ENCODE results near the gene TGFBI.

Gene TGFBI

DNA sequence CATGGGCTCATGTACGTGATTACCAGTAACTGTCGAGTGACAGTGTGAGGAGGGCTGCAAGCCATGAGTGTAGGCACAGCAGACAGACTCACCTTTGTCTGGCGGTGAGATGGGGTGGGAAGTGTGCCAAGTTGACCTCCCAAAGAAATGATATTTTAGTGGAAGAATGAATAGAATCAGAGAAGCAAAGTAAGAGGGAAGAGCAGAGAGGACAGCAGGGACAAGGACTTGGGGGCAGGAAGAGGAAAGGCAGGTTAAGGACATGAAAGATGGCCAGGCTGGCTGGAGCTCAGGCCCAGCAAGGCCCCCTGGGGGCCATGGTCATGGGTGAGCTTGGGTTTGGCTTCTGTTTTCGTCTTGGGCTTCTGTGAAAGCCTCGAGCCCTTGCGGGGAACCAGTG is 20.2 kb downstream of the TGFBI start:
- Histone ChIP-seq H3K27me3 (replicated peaks; ENCODE audit: control insufficient read depth, insufficient read depth, low read length) (peaks cover 4% of the 10 kb centered on the region), H3K36me3 (ENCODE audit: control insufficient read depth, insufficient read depth, low read length) (no peaks in the 10 kb centered on the region), H3K4me3 (replicated peaks; ENCODE audit: low read depth, low read length) (no peak overlapping the region)
- TF ChIP-seq, protein P1, sequence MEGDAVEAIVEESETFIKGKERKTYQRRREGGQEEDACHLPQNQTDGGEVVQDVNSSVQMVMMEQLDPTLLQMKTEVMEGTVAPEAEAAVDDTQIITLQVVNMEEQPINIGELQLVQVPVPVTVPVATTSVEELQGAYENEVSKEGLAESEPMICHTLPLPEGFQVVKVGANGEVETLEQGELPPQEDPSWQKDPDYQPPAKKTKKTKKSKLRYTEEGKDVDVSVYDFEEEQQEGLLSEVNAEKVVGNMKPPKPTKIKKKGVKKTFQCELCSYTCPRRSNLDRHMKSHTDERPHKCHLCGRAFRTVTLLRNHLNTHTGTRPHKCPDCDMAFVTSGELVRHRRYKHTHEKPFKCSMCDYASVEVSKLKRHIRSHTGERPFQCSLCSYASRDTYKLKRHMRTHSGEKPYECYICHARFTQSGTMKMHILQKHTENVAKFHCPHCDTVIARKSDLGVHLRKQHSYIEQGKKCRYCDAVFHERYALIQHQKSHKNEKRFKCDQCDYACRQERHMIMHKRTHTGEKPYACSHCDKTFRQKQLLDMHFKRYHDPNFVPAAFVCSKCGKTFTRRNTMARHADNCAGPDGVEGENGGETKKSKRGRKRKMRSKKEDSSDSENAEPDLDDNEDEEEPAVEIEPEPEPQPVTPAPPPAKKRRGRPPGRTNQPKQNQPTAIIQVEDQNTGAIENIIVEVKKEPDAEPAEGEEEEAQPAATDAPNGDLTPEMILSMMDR (IDR thresholded peaks at IDR 0.05; ENCODE audit: insufficient read depth, low read length, poor library complexity, severe bottlenecking): no peak
- no peak for DNase-seq (ENCODE audit: extremely low read depth, insufficient read length)

DNA sequence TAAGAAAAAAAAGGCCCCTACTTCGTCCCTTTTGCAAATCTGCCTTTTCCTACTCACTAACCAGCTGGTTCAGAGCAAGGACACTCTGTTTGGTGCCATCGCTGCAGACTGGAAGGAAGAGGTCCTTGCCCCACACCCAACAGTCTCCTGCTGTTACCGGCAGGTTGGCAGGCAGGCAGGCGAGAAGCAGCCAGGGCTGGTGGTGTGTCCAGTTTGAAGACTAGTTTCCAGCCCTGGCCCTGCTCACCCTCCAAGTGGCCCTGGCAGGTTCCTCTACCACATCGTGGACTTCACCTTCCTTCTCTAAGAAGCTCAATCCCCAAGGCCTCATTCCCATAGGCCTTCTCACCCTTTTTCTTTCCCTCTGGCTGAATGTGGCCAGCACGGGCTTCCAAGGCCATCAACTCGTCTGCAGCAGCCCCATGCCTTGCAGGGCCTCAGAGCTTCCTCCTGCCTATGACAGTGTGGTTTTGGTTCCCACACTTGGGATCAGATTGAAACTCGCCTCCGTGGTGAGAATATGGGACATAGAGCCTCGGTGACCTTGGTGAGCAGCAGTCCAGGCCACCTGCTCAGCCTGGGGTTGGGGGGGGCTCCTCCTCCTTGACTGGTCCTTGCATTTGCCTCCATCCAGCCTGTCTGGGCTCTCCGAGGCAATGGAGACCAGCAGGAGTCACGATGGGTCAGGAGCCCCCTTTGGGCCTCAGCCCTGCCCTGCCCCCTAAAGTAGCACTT is 22.9 kb downstream of the TGFBI start:
- H3K4me3 ChIP-seq (replicated peaks; ENCODE audit: low read depth, low read length): no peak overlapping the region
- H3K36me3 ChIP-seq (ENCODE audit: control insufficient read depth, insufficient read depth, low read length): no peaks in the 10 kb centered on the region
- peaks cover 4% of the 10 kb centered on the region for H3K27me3 ChIP-seq (replicated peaks; ENCODE audit: control insufficient read depth, insufficient read depth, low read length)
- TF ChIP-seq, protein P1 (IDR thresholded peaks at IDR 0.05; ENCODE audit: insufficient read depth, low read length, poor library complexity, severe bottlenecking): no peak
- no peak for DNase-seq (ENCODE audit: extremely low read depth, insufficient read length)

DNA sequence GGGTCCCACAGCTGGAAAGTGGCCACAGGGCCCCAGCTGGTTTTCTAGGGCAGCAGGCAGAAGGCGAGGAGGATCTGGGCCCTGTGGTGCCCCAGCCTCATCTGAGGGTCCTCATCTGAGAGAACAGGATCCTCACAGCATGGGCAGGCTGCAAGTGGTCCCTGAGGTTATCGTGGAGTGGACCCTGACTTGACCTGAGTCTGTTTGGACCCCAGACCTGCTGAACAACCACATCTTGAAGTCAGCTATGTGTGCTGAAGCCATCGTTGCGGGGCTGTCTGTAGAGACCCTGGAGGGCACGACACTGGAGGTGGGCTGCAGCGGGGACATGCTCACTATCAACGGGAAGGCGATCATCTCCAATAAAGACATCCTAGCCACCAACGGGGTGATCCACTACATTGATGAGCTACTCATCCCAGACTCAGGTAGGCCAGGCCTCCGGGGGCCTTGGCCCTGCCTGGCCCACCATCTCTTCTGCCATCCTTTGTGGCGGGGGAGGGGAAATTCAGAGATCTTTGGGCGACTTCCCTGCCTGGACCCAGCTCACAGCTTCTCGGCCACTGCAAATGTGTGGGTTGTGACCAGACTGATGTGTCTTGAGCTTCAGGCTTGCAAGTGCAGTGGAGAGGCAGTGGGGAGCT is 24.0 kb downstream of the TGFBI start:
- no peaks in the 10 kb centered on the region for H3K36me3 ChIP-seq (ENCODE audit: control insufficient read depth, insufficient read depth, low read length)

DNA sequence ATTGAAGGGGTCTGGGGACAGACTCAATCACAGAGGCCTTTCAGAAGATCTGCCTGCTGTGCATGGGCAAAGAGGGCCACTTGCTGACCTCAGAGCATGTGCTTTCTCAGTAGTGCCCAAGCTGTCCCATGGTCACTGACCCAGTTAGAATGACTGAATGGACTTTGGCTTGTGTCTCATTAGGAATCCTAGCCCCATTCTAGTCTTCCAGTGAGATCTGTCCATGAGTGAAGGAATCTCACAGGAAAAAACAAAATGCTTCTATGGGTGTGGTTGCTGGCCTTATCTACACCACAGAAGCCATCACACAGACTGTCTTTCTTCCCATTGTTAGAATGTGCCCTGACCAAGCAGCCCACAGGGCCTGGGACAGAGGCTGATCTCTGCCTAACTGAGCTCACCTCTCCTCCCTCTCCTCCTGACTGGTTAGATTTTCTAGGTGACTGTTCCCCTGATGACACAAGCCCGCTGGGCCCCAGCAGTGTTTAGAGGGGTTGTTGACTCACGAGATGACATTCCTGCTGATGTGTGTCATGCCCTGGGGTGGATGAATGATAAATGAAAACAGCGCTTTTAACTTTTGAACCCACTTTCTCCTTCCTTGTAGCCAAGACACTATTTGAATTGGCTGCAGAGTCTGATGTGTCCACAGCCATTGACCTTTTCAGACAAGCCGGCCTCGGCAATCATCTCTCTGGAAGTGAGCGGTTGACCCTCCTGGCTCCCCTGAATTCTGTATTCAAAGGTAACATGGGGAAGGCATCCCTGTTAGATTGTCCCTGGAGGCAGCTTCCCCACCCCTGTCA is 24.8 kb downstream of the TGFBI start:
- TF ChIP-seq, protein P1 (IDR thresholded peaks at IDR 0.05; ENCODE audit: insufficient read depth, low read length, poor library complexity, severe bottlenecking): no peak
- H3K4me3 ChIP-seq (replicated peaks; ENCODE audit: low read depth, low read length): no peak overlapping the region
- H3K27me3 ChIP-seq (replicated peaks; ENCODE audit: control insufficient read depth, insufficient read depth, low read length): peaks cover 4% of the 10 kb centered on the region
- H3K36me3 ChIP-seq (ENCODE audit: control insufficient read depth, insufficient read depth, low read length): no peaks in the 10 kb centered on the region
- no peak for DNase-seq (ENCODE audit: extremely low read depth, insufficient read length)

More for the DNA sequence above, 24.0 kb downstream of the TGFBI start:
- Histone ChIP-seq H3K4me3 (replicated peaks; ENCODE audit: low read depth, low read length) (no peak overlapping the region), H3K27me3 (replicated peaks; ENCODE audit: control insufficient read depth, insufficient read depth, low read length) (peaks cover 4% of the 10 kb centered on the region)
- no peak for DNase-seq (ENCODE audit: extremely low read depth, insufficient read length)
- TF ChIP-seq, protein P1 (IDR thresholded peaks at IDR 0.05; ENCODE audit: insufficient read depth, low read length, poor library complexity, severe bottlenecking): no peak

DNA sequence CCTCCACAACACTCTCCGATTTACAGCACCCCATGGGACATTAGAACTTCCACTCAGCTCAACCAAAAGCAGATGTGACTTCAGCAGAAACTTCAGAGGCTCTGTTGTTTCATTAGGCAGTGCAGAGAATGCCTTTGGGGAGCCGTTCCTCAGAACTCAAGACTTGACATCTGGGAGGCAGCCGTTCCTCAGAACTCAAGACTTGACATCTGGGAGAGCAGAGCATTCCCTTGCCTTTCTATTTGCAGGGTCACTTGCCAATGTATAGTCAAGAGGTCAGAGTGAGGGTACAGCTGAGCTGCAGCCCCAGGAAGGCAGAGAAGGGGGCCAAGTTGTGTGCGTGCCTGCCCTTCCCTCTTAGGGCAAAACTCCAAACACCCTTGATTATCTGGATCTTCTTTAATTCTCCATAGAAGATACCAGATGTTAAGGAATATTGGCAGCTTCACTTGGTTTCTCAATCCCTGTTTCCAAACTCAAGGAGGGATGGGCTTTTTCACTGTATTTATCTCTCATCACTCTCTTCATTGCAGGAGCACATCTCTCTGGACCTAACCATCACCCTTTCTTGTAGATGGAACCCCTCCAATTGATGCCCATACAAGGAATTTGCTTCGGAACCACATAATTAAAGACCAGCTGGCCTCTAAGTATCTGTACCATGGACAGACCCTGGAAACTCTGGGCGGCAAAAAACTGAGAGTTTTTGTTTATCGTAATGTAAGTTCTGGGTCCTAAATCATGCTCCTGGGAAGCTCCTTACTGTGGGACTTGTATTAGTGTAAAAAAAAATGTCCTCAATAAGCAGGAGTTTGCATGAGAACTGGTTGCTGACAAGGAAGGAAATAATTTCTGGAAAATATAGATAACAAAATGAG is 25.6 kb downstream of the TGFBI start:
- TF ChIP-seq, protein P1 (IDR thresholded peaks at IDR 0.05; ENCODE audit: insufficient read depth, low read length, poor library complexity, severe bottlenecking): no peak

More for the DNA sequence above, 25.6 kb downstream of the TGFBI start:
- Histone ChIP-seq H3K36me3 (ENCODE audit: control insufficient read depth, insufficient read depth, low read length) (no peaks in the 10 kb centered on the region), H3K4me3 (replicated peaks; ENCODE audit: low read depth, low read length) (no peak overlapping the region), H3K27me3 (replicated peaks; ENCODE audit: control insufficient read depth, insufficient read depth, low read length) (peaks cover 4% of the 10 kb centered on the region)
- DNase-seq (ENCODE audit: extremely low read depth, insufficient read length): no peak

Data from GM06990 (cell line).